K562 (cell line): ENCODE measurements around the gene CHRNE. TPM values are rescaled to one million over a fixed set of nuclear protein-coding genes. Genes with fewer than 3 reads are reported as not detected.

ENCODE experiments used
- ATAC-seq: fragments of 200-7000 bp; cut with Tn5 transposase; 3 replicates; pipeline ENCODE4 v1.9.1; 2020; ENCODE audit warnings: moderate library complexity
- BruUV-seq: library from RNA; stranded (reverse); fragments of 400-500 nt; replicated peaks from 2 replicates; lab custom pipeline; 2021; lab: Mats Ljungman, UMichigan
- CTCF ChIA-PET: fragments of 300-600 bp; formaldehyde crosslinking; extraction: SDS; loops from one replicate; lab custom pipeline; 2021; ENCODE audit warnings: low intra/inter-chr PET ratio; lab: Yijun Ruan, JAX
- POLR2A ChIA-PET: fragments of 300-600, 350-650 bp; sonication (Branson Sonifier 250); formaldehyde crosslinking; extraction: SDS; loops from one replicate; lab custom pipeline; 2021; ENCODE audit warnings: antibody characterized with exemption, inconsistent platforms; lab: Yijun Ruan, JAX
- DNase-seq, 4 experiments: peaks; one replicate each; pipeline versions ENCODE4 v3.0.0 to v3.0.0-alpha.2; 2011 to 2018; ENCODE audit warnings: low spot score in 3 of 4, mixed read lengths in 3 of 4; ENCODE audit errors: extremely low read depth in 1 of 4
- FAIRE-seq: peaks from 2 replicates; lab custom pipeline; 2011; peaks lifted over from hg19 to GRCh38; lab: Jason Lieb, UNC
- H2AFZ ChIP-seq: 2 replicates; pipeline ENCODE4 v1.6.0; 2011; ENCODE audit warnings: low read depth, low read length, control low read depth, inconsistent platforms
- H3K27ac ChIP-seq: fragments of 200-600 bp; 3 replicates; pipeline ENCODE4 v1.8.0; 2011; ENCODE audit warnings: low read depth, mild to moderate bottlenecking, control low read depth, inconsistent platforms, low read length, moderate library complexity, mixed read lengths; ENCODE audit errors: extremely low read depth
- H3K27me3 ChIP-seq, 2 experiments: fragments of 300-600 bp in 1 of 2; 2 replicates in 1 of 2; 3 replicates in 1 of 2; pipeline versions ENCODE4 v1.6.0 to v1.8.0; 2011; ENCODE audit warnings: inconsistent platforms in 2 of 2, low read length in 2 of 2, mild to moderate bottlenecking in 1 of 2, mixed read lengths in 1 of 2, moderate library complexity in 1 of 2; ENCODE audit not compliant: control insufficient read depth in 2 of 2, insufficient read depth in 2 of 2
- H3K36me3 ChIP-seq: fragments of 300-600 bp; 3 replicates; pipeline ENCODE4 v1.8.0; 2011; ENCODE audit warnings: mild to moderate bottlenecking, low read length, inconsistent platforms; ENCODE audit not compliant: control insufficient read depth, insufficient read depth
- H3K4me1 ChIP-seq, 2 experiments: fragments of 200-600 bp in 1 of 2; replicated peaks in 1 of 2; 2 replicates in 1 of 2; 3 replicates in 1 of 2; pipeline versions ENCODE4 v1.5.1 to v1.8.0; 2011; ENCODE audit warnings: inconsistent platforms in 2 of 2, low read length in 2 of 2, mild to moderate bottlenecking in 1 of 2, mixed read lengths in 1 of 2, moderate library complexity in 1 of 2; ENCODE audit not compliant: control insufficient read depth in 2 of 2, insufficient read depth in 2 of 2
- H3K4me2 ChIP-seq: 2 replicates; pipeline ENCODE4 v1.6.1; 2011; ENCODE audit warnings: low read length, control low read depth, inconsistent platforms, mixed read lengths; ENCODE audit not compliant: insufficient read depth
- H3K4me3 ChIP-seq: fragments of 200-600 bp; sonication (generic), shearing (Covaris generic); 2 replicates; pipeline ENCODE4 v1.5.1; 2016; ENCODE audit warnings: control low read depth, inconsistent platforms
- H3K79me2 ChIP-seq: fragments of 200-600 bp; 3 replicates; pipeline ENCODE4 v1.8.0; 2011; ENCODE audit warnings: low read length, inconsistent platforms; ENCODE audit not compliant: control insufficient read depth, insufficient read depth
- H3K9ac ChIP-seq, 2 experiments: 2 replicates each; pipeline versions ENCODE4 v1.6.0 to v1.6.1; 2011; ENCODE audit warnings: low read depth in 2 of 2, low read length in 2 of 2, control low read depth in 1 of 2, inconsistent platforms in 1 of 2, mild to moderate bottlenecking in 1 of 2, mixed read lengths in 1 of 2; ENCODE audit not compliant: insufficient read depth in 1 of 2
- H3K9me1 ChIP-seq: one replicate; pipeline ENCODE4 v1.6.0; 2011; ENCODE audit warnings: inconsistent platforms, mild to moderate bottlenecking, low read length, moderate library complexity; ENCODE audit not compliant: control insufficient read depth, insufficient read depth
- H3K9me3 ChIP-seq: replicated peaks from 2 replicates; pipeline ENCODE4 v1.5.1; 2011; ENCODE audit warnings: low read depth, low read length, inconsistent platforms; ENCODE audit not compliant: control insufficient read depth, insufficient read depth
- H4K20me1 ChIP-seq: replicated peaks from 2 replicates; pipeline ENCODE4 v1.6.1; 2011; ENCODE audit warnings: low read length, inconsistent platforms, mixed read lengths; ENCODE audit not compliant: control insufficient read depth, insufficient read depth
- ADNP ChIP-seq: fragments of 200-800 bp; sonication (Bioruptor generic); IDR thresholded peaks from 2 replicates; pipeline ENCODE4 v1.6.1; 2016; ENCODE audit warnings: missing genetic modification characterization, missing compliant biosample characterization
- KLF13 ChIP-seq: fragments of 450-650 bp; IDR thresholded peaks from 2 replicates; pipeline ENCODE4 v1.6.1; 2016; ENCODE audit warnings: missing genetic modification characterization, low read depth, mild to moderate bottlenecking, missing compliant biosample characterization, moderate library complexity, borderline replicate concordance
- NCOA6 ChIP-seq: fragments of 450-650 bp; IDR thresholded peaks from 2 replicates; pipeline ENCODE4 v1.6.1; 2017; ENCODE audit warnings: mild to moderate bottlenecking
- NR1H2 ChIP-seq: sonication (generic); formaldehyde crosslinking; IDR thresholded peaks from 2 replicates; pipeline ENCODE4 v1.4.0; 2020; ENCODE audit warnings: mild to moderate bottlenecking, missing genetic modification reagents
- NR2C2 ChIP-seq, 2 experiments: fragments of 200-800 bp in 1 of 2; sonication (Bioruptor generic) in 1 of 2; sonication (generic) in 1 of 2; formaldehyde crosslinking in 1 of 2; IDR thresholded peaks; 2 replicates each; pipeline versions ENCODE4 v1.6.1 to v1.8.0; 2016 to 2022; ENCODE audit warnings: mild to moderate bottlenecking in 1 of 2, missing compliant biosample characterization in 1 of 2, missing genetic modification characterization in 1 of 2, missing genetic modification reagents in 1 of 2
- PCBP1 ChIP-seq: fragments of 200-400 bp; formaldehyde crosslinking; IDR thresholded peaks from 2 replicates; pipeline ENCODE4 v1.6.1; 2018; ENCODE audit warnings: mild to moderate bottlenecking, low read depth, low read length; ENCODE audit not compliant: poor library complexity, severe bottlenecking
- POLR2AphosphoS2 ChIP-seq: IDR thresholded peaks from 2 replicates; pipeline ENCODE4 v1.6.1; 2012; ENCODE audit warnings: low read length, improper control_type of control experiment
- SRSF1 ChIP-seq: fragments of 200-400 bp; formaldehyde crosslinking; IDR thresholded peaks from 2 replicates; pipeline ENCODE4 v1.6.1; 2017; ENCODE audit warnings: mild to moderate bottlenecking, low read depth, low read length, moderate library complexity
- WGBS: fragments of 100-300 bp; shearing (Covaris generic); methylation state at CpG from one replicate; pipeline ENCODE4 v1.1.6; 2016; ENCODE audit warnings: low coverage, mixed read lengths; ENCODE audit not compliant: insufficient coverage; ENCODE audit errors: missing lambda C conversion rate; 5-methylcytosine and 5-hydroxymethylcytosine counted together
- in situ Hi-C: fragments of 300-500 bp; cut with MboI; formaldehyde crosslinking; loops from 4 replicates; pipeline ENCODE4 v1.15.0; 2018; ENCODE audit warnings: inconsistent platforms, mixed read lengths
- intact Hi-C: fragments of 100-400 bp; cut with micrococcal nuclease; formaldehyde crosslinking; loops from 2 replicates; pipeline ENCODE4 v1.14.2; 2022
- polyA plus RNA-seq, 8 experiments: library from polyadenylated mRNA; depleted of rRNA in 4 of 8; stranded (reverse) in 5 of 8; unstranded in 3 of 8; fragments of >200 nt; fragmentation: Nextera tagmentation in 2 of 8; fragmentation: Illumina TruSeq in 1 of 8; extraction: Ambion mirVana in 2 of 8; extraction: Trizol in 1 of 8; gene quantifications; 2 replicates each; pipeline versions ENCODE4 v1.2.1 to v1.2.3, GENCODE V29; 2011 to 2014; ENCODE audit warnings: inconsistent platforms in 1 of 8, missing spikeins in 1 of 8
- total RNA-seq, 7 experiments: library from RNA; depleted of rRNA in 6 of 7; stranded (reverse); fragments of >200 nt in 6 of 7; fragmentation: Illumina TruSeq in 2 of 7; extraction: Trizol in 2 of 7; gene quantifications; 2 replicates each; pipeline versions ENCODE4 v1.2.1 to v1.2.3, GENCODE V29; 2011 to 2021; ENCODE audit warnings: low replicate concordance in 1 of 7
- TF ChIP-seq, protein P1 (sequence below): sonication (generic); formaldehyde crosslinking; IDR thresholded peaks from 2 replicates; pipeline ENCODE4 v1.8.0; 2022; ENCODE audit warnings: mild to moderate bottlenecking, missing genetic modification reagents

Gene CHRNE
- total and polyA plus RNA-seq, 9 of the 15 experiments (the other 6 are each of a cell fraction or from before 2014, with no cell fraction given), result not detected

DNA sequence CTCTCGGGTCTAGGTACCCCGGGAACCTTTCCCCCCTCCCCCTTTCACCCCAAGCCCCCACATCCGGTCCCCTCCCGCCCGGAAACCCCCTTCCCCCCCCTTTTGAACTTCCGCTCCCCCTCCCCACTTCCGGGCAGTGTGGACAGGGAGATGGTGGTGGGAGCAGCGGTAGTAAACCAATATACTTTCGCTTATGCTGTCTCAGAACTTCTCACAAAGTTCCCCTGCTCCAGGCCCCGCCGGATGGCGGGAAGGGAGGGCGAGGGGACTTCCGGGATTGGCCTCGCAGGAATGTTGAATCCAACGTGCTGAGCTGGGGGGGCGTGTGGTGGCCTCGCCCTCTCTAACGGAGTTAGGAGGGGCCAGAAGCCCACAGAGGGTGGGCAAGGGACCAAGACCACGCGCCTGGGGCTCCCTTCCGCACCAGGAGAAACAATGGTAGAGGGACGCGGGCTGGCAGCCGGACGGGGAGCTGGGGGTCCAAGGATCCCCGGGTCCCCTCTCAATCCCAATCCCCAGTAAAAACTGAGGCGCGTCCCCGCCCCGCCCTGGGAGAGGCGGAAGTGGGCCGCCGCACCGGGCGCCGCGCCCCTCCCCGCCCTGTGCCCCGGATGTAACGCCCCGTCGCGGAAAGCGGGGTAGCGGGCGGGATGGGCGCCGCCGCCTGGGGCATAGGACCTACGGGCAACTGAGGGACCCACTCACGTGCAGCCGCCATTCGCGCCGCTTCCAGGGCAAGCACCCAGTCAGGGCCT lies 44.7 kb upstream of the CHRNE start:
- Histone ChIP-seq H3K79me2 (peaks cover 75% of the 10 kb centered on the region), H3K9me3 (no peaks in the 10 kb centered on the region), H2AFZ (no peak overlapping the region; the same call in 1 of the 2 replicates), H3K9ac (peak overlapping the region; percentile 94 to 97), H3K27me3 (no peaks in the 10 kb centered on the region), H4K20me1 (peaks cover 22% of the 10 kb centered on the region), H3K9me1 (no peaks in the 10 kb centered on the region), H3K36me3 (peaks cover 53% of the 10 kb centered on the region), H3K27ac (peak overlapping the region; percentile 98), H3K4me2 (peak overlapping the region; percentile 93), H3K4me1 (peaks cover 32 to 49% of the 10 kb centered on the region in 2 experiments), H3K4me3 (peak overlapping the region; percentile 97)
- no TSS peak for BruUV-seq
- FAIRE-seq (no peak), DNase-seq (peak; percentile 61 to 68 (median 65)), ATAC-seq (peak; percentile 35)
- ChIA-PET CTCF (no interaction called here), POLR2A (interaction anchor here (0.6 to 4.7 kb wide), 5 partner anchors 7 to 49 kb away, joined by 3 to 21 read pairs (median 4); partner anchors contain the start of genes RNF167, SLC25A11 and SPAG7)
- intact Hi-C loops, result no loop called here
- in situ Hi-C loops, result no loop called here
- 4% methylated on average over 9 of the region's 56 CpGs for WGBS
- peak; percentile 72 for TF ChIP-seq PCBP1
- TF ChIP-seq NR2C2 (CRISPR knock-in tag; IDR thresholded peaks at IDR 0.05), result no peak
- TF ChIP-seq NR2C2 (tag; IDR thresholded peaks at IDR 0.05), result 0 out of 2 replicates have a peak, but pooled peaks have one; percentile 40
- TF ChIP-seq POLR2AphosphoS2, result 0 out of 2 replicates have a peak, but pooled peaks have one; percentile 8
- TF ChIP-seq NCOA6, result peak; percentile 49; the same call in 1 of the 2 replicates
- TF ChIP-seq SRSF1, result no peak
- TF ChIP-seq ADNP (tag), result no peak
- TF ChIP-seq NR1H2 (CRISPR knock-in tag), result no peak
- peak; percentile 65; the same call in 1 of the 2 replicates for TF ChIP-seq KLF13
- TF ChIP-seq, protein P1, sequence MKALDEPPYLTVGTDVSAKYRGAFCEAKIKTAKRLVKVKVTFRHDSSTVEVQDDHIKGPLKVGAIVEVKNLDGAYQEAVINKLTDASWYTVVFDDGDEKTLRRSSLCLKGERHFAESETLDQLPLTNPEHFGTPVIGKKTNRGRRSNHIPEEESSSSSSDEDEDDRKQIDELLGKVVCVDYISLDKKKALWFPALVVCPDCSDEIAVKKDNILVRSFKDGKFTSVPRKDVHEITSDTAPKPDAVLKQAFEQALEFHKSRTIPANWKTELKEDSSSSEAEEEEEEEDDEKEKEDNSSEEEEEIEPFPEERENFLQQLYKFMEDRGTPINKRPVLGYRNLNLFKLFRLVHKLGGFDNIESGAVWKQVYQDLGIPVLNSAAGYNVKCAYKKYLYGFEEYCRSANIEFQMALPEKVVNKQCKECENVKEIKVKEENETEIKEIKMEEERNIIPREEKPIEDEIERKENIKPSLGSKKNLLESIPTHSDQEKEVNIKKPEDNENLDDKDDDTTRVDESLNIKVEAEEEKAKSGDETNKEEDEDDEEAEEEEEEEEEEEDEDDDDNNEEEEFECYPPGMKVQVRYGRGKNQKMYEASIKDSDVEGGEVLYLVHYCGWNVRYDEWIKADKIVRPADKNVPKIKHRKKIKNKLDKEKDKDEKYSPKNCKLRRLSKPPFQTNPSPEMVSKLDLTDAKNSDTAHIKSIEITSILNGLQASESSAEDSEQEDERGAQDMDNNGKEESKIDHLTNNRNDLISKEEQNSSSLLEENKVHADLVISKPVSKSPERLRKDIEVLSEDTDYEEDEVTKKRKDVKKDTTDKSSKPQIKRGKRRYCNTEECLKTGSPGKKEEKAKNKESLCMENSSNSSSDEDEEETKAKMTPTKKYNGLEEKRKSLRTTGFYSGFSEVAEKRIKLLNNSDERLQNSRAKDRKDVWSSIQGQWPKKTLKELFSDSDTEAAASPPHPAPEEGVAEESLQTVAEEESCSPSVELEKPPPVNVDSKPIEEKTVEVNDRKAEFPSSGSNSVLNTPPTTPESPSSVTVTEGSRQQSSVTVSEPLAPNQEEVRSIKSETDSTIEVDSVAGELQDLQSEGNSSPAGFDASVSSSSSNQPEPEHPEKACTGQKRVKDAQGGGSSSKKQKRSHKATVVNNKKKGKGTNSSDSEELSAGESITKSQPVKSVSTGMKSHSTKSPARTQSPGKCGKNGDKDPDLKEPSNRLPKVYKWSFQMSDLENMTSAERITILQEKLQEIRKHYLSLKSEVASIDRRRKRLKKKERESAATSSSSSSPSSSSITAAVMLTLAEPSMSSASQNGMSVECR (CRISPR knock-in tag), result peak; percentile 70; the same call in 1 of the 2 replicates
